MM.1S (cell line): ENCODE measurements around the gene CCDC178.

ENCODE experiments used
- DNase-seq: peaks from one replicate; pipeline ENCODE4 v3.0.0-alpha.2; 2015
- H2AFZ ChIP-seq: fragments of 300-600 bp; sonication (generic); 2 replicates; pipeline ENCODE4 v1.6.0; 2016; ENCODE audit warnings: antibody characterized with exemption, low read length
- H3F3A ChIP-seq: fragments of 300-600 bp; sonication (generic); 2 replicates; pipeline ENCODE4 v1.6.1; 2016; ENCODE audit warnings: mild to moderate bottlenecking, antibody characterized with exemption, low read length, moderate library complexity, mixed read lengths; ENCODE audit not compliant: insufficient read depth
- H3K27ac ChIP-seq: fragments of 300-600 bp; sonication (generic); 2 replicates; pipeline ENCODE4 v1.5.1; 2016; ENCODE audit warnings: mild to moderate bottlenecking, low read length
- H3K27me3 ChIP-seq: fragments of 300-600 bp; sonication (generic); replicated peaks from 2 replicates; pipeline ENCODE4 v1.6.0; 2016; ENCODE audit warnings: low read length; ENCODE audit not compliant: insufficient read depth
- H3K36me3 ChIP-seq: fragments of 300-600 bp; sonication (generic); replicated peaks from 2 replicates; pipeline ENCODE4 v1.6.1; 2016; ENCODE audit warnings: mild to moderate bottlenecking, low read length, mixed read lengths; ENCODE audit not compliant: insufficient read depth
- H3K4me1 ChIP-seq: fragments of 300-600 bp; sonication (generic); 2 replicates; pipeline ENCODE4 v1.6.1; 2016; ENCODE audit warnings: low read length, mixed read lengths
- H3K4me2 ChIP-seq: fragments of 300-600 bp; sonication (generic); 2 replicates; pipeline ENCODE4 v1.6.0; 2016; ENCODE audit warnings: low read depth, low read length
- H3K4me3 ChIP-seq: fragments of 300-600 bp; sonication (generic); 2 replicates; pipeline ENCODE4 v1.5.1; 2016; ENCODE audit warnings: low read length, mixed read lengths
- H3K79me2 ChIP-seq: fragments of 300-600 bp; sonication (generic); 2 replicates; pipeline ENCODE4 v1.6.1; 2016; ENCODE audit warnings: mixed run types, low read length, mixed read lengths
- H3K9ac ChIP-seq: fragments of 300-600 bp; sonication (generic); 2 replicates; pipeline ENCODE4 v1.6.1; 2016; ENCODE audit warnings: low read length, mixed read lengths
- H3K9me2 ChIP-seq: fragments of 300-600 bp; sonication (generic); replicated peaks from 2 replicates; pipeline ENCODE4 v1.6.1; 2016; ENCODE audit warnings: mild to moderate bottlenecking, low read length, mixed read lengths; ENCODE audit not compliant: insufficient read depth
- H3K9me3 ChIP-seq: fragments of 300-600 bp; sonication (generic); replicated peaks from 2 replicates; pipeline ENCODE4 v1.6.1; 2016; ENCODE audit warnings: mild to moderate bottlenecking, low read length, mixed read lengths; ENCODE audit not compliant: insufficient read depth
- H4K20me1 ChIP-seq: fragments of 300-600 bp; sonication (generic); 2 replicates; pipeline ENCODE4 v1.6.1; 2016; ENCODE audit warnings: mild to moderate bottlenecking, low read length, moderate library complexity, mixed read lengths; ENCODE audit not compliant: insufficient read depth
- CTCF ChIP-seq: fragments of 300-600 bp; sonication (generic); IDR thresholded peaks from 2 replicates; pipeline ENCODE4 v1.5.1; 2016; ENCODE audit warnings: antibody characterized with exemption, low read length, mixed read lengths
- EZH2 ChIP-seq: fragments of 300-600 bp; sonication (generic); optimal IDR thresholded peaks from 2 replicates; pipeline ENCODE3; 2017; ENCODE audit warnings: low read depth, mild to moderate bottlenecking, antibody characterized with exemption, low read length, mixed read lengths
- EZH2phosphoT487 ChIP-seq: fragments of 300-600 bp; sonication (generic); IDR thresholded peaks from 2 replicates; pipeline ENCODE4 v1.6.1; 2018; ENCODE audit warnings: antibody characterized with exemption, low read length

The CCDC178 gene

GRCh38 chr18:33115917-33116316, 324.6 kb downstream of the CCDC178 start:
- H3K4me2 ChIP-seq = no peak overlapping the region
- H3K9ac ChIP-seq = no peak overlapping the region
- H2AFZ ChIP-seq = no peak overlapping the region

GRCh38 chr18:33115476-33115875, 325.0 kb downstream of the CCDC178 start:
- Histone ChIP-seq H3K4me1 (no peaks in the 10 kb centered on the region), H3K9me3 (no peaks in the 10 kb centered on the region), H3K36me3 (no peaks in the 10 kb centered on the region), H3K79me2 (no peaks in the 10 kb centered on the region), H3K4me2 (no peak overlapping the region), H3K9ac (no peak overlapping the region), H3K27me3 (no peaks in the 10 kb centered on the region), H2AFZ (no peak overlapping the region), H3K4me3 (no peak overlapping the region), H3F3A (no peaks in the 10 kb centered on the region), H3K27ac (no peak overlapping the region), H3K9me2 (no peaks in the 10 kb centered on the region), H4K20me1 (no peaks in the 10 kb centered on the region)
- TF ChIP-seq EZH2 (no peak), CTCF (no peak), EZH2phosphoT487 (no peak)
- no peak for DNase-seq

More at GRCh38 chr18:33115917-33116316, 324.6 kb downstream of the CCDC178 start:
- no peaks in the 10 kb centered on the region for H3K4me1 ChIP-seq
- H3K4me3 ChIP-seq = no peak overlapping the region
- H4K20me1 ChIP-seq = no peaks in the 10 kb centered on the region
- no peaks in the 10 kb centered on the region for H3K36me3 ChIP-seq
- H3K27me3 ChIP-seq = no peaks in the 10 kb centered on the region
- TF ChIP-seq EZH2phosphoT487 (no peak), EZH2 (no peak), CTCF (no peak)
- H3F3A ChIP-seq = no peaks in the 10 kb centered on the region
- no peaks in the 10 kb centered on the region for H3K9me2 ChIP-seq
- no peak for DNase-seq
- H3K27ac ChIP-seq = no peak overlapping the region
- no peaks in the 10 kb centered on the region for H3K9me3 ChIP-seq
- no peaks in the 10 kb centered on the region for H3K79me2 ChIP-seq

GRCh38 chr18:33114749-33115148, 325.8 kb downstream of the CCDC178 start:
- no peak for DNase-seq
- TF ChIP-seq CTCF (no peak), EZH2phosphoT487 (no peak), EZH2 (no peak)

More at GRCh38 chr18:33114749-33115148, 325.8 kb downstream of the CCDC178 start:
- no peak overlapping the region for H2AFZ ChIP-seq
- no peaks in the 10 kb centered on the region for H4K20me1 ChIP-seq
- H3K9ac ChIP-seq = no peak overlapping the region
- no peaks in the 10 kb centered on the region for H3K9me3 ChIP-seq
- H3K4me1 ChIP-seq = no peaks in the 10 kb centered on the region
- no peak overlapping the region for H3K27ac ChIP-seq
- no peaks in the 10 kb centered on the region for H3K27me3 ChIP-seq
- no peak overlapping the region for H3K4me2 ChIP-seq
- no peaks in the 10 kb centered on the region for H3K36me3 ChIP-seq
- H3K4me3 ChIP-seq = no peak overlapping the region
- H3K9me2 ChIP-seq = no peaks in the 10 kb centered on the region
- H3K79me2 ChIP-seq = no peaks in the 10 kb centered on the region
- no peaks in the 10 kb centered on the region for H3F3A ChIP-seq
